HG03108 (cell line): ENCODE data around the gene ATP6V1G2.
A peak's percentile ranks its signal among the peaks of the same experiment; 100 is the strongest.
"Not testable (repeated sequence)": the region's sequence is repeated elsewhere in the genome, so short reads cannot be mapped to it uniquely, and the experiment has no call there.

Experiments used
- ATAC-seq: cut with Tn5 transposase; IDR thresholded peaks from one replicate; pipeline ENCODE4 v1.9.1; 2021; ENCODE audit warnings: moderate library complexity; ENCODE audit not compliant: unreplicated experiment

Gene ATP6V1G2

GRCh38 chr6:31530659-31531058 is 15.7 kb downstream of the ATP6V1G2 start:
- ATAC-seq, result no peak

- no peak for ATAC-seq
Observed at GRCh38 chr6:31529329-31530150, 16.9 kb downstream of the ATP6V1G2 start.

GRCh38 chr6:31528821-31529328 is 17.5 kb downstream of the ATP6V1G2 start, which contains the start of gene MCCD1:
Gene MCCD1 (plus strand): TSS chr6:31528962. CDS start chr6:31529015, 53 bp downstream.
- no peak for ATAC-seq

GRCh38 chr6:31528307-31528777 is 18.1 kb downstream of the ATP6V1G2 start:
- ATAC-seq, result no peak

- ATAC-seq, result no peak
Observed at GRCh38 chr6:31525932-31526591, 20.3 kb downstream of the ATP6V1G2 start.

GRCh38 chr6:31525553-31525931 is 20.9 kb downstream of the ATP6V1G2 start:
- ATAC-seq, result no peak

- ATAC-seq, result no peak
Observed at GRCh38 chr6:31521835-31522234, 24.6 kb downstream of the ATP6V1G2 start.

- ATAC-seq, result no peak
Observed at GRCh38 chr6:31513456-31514165, 32.8 kb downstream of the ATP6V1G2 start.

- no peak for ATAC-seq
Observed at GRCh38 chr6:31510007-31510406, 36.4 kb downstream of the ATP6V1G2 start.

- not testable (repeated sequence) for ATAC-seq
Observed at GRCh38 chr6:31509036-31509435, 37.4 kb downstream of the ATP6V1G2 start.

- no peak for ATAC-seq
Observed at GRCh38 chr6:31502586-31502985, 43.8 kb downstream of the ATP6V1G2 start.

- ATAC-seq, result not testable (repeated sequence)
Observed at GRCh38 chr6:31499648-31500047, 46.8 kb downstream of the ATP6V1G2 start.

- no peak for ATAC-seq
Observed at GRCh38 chr6:31498748-31499147, 47.7 kb downstream of the ATP6V1G2 start.

- ATAC-seq, result peak; percentile 42
Observed at GRCh38 chr6:31497531-31498476, 48.6 kb downstream of the ATP6V1G2 start, which contains the start of gene MICB. Gene MICB (plus strand): TSS chr6:31498145. CDS start chr6:31498194, 49 bp downstream.

- ATAC-seq, result not testable (repeated sequence)
Observed at GRCh38 chr6:31496826-31497225, 49.6 kb downstream of the ATP6V1G2 start.

- ATAC-seq, result no peak
Observed at GRCh38 chr6:31495580-31495979, 50.8 kb downstream of the ATP6V1G2 start.
